Kidney (tissue), 14 donors: ENCODE data around the gene MBD3L2. TPM values are rescaled to one million over a fixed set of nuclear protein-coding genes. Genes with fewer than 3 reads are reported as not detected.

Experiments
- DNase-seq, 5 donors: peaks; one replicate each; pipeline ENCODE4 v3.0.0-alpha.2; 2013 to 2020
- FAIRE-seq: peaks from 2 replicates; lab custom pipeline; 2012; peaks lifted over from hg19 to GRCh38; lab: Jason Lieb, UNC
- H3K27ac ChIP-seq, 2 donors: one replicate each; pipeline ENCODE4 v1.7.0; 2013; ENCODE audit warnings: low read depth in 2 of 2, low read length in 2 of 2, inconsistent platforms in 1 of 2
- H3K27me3 ChIP-seq: one replicate; pipeline ENCODE4 v1.7.1; 2013; ENCODE audit warnings: low read length, inconsistent platforms; ENCODE audit not compliant: control insufficient read depth, insufficient read depth
- H3K36me3 ChIP-seq, 3 donors: one replicate each; pipeline versions ENCODE4 v1.7.0 to v1.7.1; 2013; ENCODE audit warnings: low read length in 3 of 3, control low read depth in 1 of 3, inconsistent platforms in 1 of 3; ENCODE audit not compliant: insufficient read depth in 3 of 3, control insufficient read depth in 2 of 3
- H3K4me1 ChIP-seq, 3 donors: one replicate each; pipeline versions ENCODE4 v1.7.0 to v1.7.1; 2013; ENCODE audit warnings: low read length in 3 of 3, inconsistent platforms in 1 of 3, low read depth in 1 of 3; ENCODE audit not compliant: control insufficient read depth in 2 of 3, insufficient read depth in 2 of 3
- H3K4me3 ChIP-seq, 3 donors: one replicate each; pipeline versions ENCODE4 v1.7.0 to v1.8.1; 2013; ENCODE audit warnings: low read length in 3 of 3, control low read depth in 1 of 3, inconsistent platforms in 1 of 3
- H3K9ac ChIP-seq, 3 donors: one replicate each; pipeline versions ENCODE4 v1.7.0 to v1.7.1; 2013; ENCODE audit warnings: low read length in 3 of 3, control low read depth in 1 of 3, inconsistent platforms in 1 of 3
- H3K9me3 ChIP-seq, 3 donors: one replicate each; pipeline versions ENCODE4 v1.7.0 to v1.7.1; 2013; ENCODE audit warnings: low read length in 3 of 3, control low read depth in 1 of 3, inconsistent platforms in 1 of 3; ENCODE audit not compliant: control insufficient read depth in 2 of 3, insufficient read depth in 1 of 3
- CTCF ChIP-seq: IDR thresholded peaks from 3 replicates; pipeline ENCODE4 v1.5.1; 2012; ENCODE audit warnings: mild to moderate bottlenecking, moderate library complexity, borderline replicate concordance; ENCODE audit not compliant: insufficient read depth; ENCODE audit errors: extremely low read depth
- intact Hi-C: fragments of 100-400 bp; cut with DNase I; formaldehyde crosslinking; loops from one replicate; pipeline ENCODE4 v1.11.1; 2022
- polyA plus RNA-seq: library from polyadenylated mRNA; stranded (reverse); fragments of 350-450 nt; fragmentation: Illumina TruSeq; extraction: RNeasy Lipid Tissue Mini Kit (QIAGEN cat#74804); gene quantifications from one replicate; pipeline ENCODE4 v1.2.3, GENCODE V29; 2014; ENCODE audit warnings: low read depth, low replicate concordance; ENCODE audit not compliant: insufficient read depth
- total RNA-seq: library from RNA; stranded (reverse); fragmentation: NEBNext Ultra II Directional; extraction: Animal tissue kit (Norgen Biotek cat#: 25700); gene quantifications from one replicate; pipeline ENCODE4 v1.2.1, GENCODE V29; 2021
- donor health status: control.
- donor health status: control.
- donor health status: control.
- donor health status: control.
- donor health status: control.
- donor health status: DM: yes; HTN: yes; CAD: no.
- donor health status: Normal renal cell carcinoma (clear cell type).

The MBD3L2 gene
- total and polyA plus RNA-seq, 2 donors from 2014 or later, result not detected

- Histone ChIP-seq H3K27me3 (no peaks in the 10 kb centered on the region), H3K9me3 (peaks cover 0 to 5% (median 0%) of the 10 kb centered on the region in 3 donors), H3K4me1 (peaks cover 0 to 6% (median 2%) of the 10 kb centered on the region in 3 donors), H3K27ac (peak overlapping the region; percentile 96 to 99), H3K36me3 (no peaks in the 10 kb centered on the region), H3K4me3 (peak overlapping the region; percentile 64 to 84 (median 68)), H3K9ac (peak overlapping the region; percentile 52 to 84 (median 65))
- no peak for FAIRE-seq
- no peak for TF ChIP-seq CTCF
- no peak for DNase-seq
- intact Hi-C loops, result no loop called here
Measured at GRCh38 chr19:7099597-7099921, 50.4 kb downstream of the MBD3L2 start.

Other genes starting within 250 kb of the MBD3L2 start
- gene ADGRE1, start 161.7 kb upstream of the MBD3L2 start, total RNA-seq, result 1.3 TPM
- gene ADGRE1, start 161.7 kb upstream of the MBD3L2 start, polyA plus RNA-seq, result 0.19 TPM
- not detected for gene MBD3L2B, start 27.9 kb upstream of the MBD3L2 start, total RNA-seq
- not detected for gene MBD3L2B, start 27.9 kb upstream of the MBD3L2 start, polyA plus RNA-seq
- gene MBD3L5, start 18.7 kb upstream of the MBD3L2 start, total RNA-seq, result not detected
- not detected for gene MBD3L5, start 18.7 kb upstream of the MBD3L2 start, polyA plus RNA-seq
- not detected for gene MBD3L4, start 9.1 kb upstream of the MBD3L2 start, total RNA-seq
- gene MBD3L4, start 9.1 kb upstream of the MBD3L2 start, polyA plus RNA-seq, result not detected
- gene MBD3L3, start 9.4 kb downstream of the MBD3L2 start, total RNA-seq, result not detected
- gene MBD3L3, start 9.4 kb downstream of the MBD3L2 start, polyA plus RNA-seq, result not detected
- gene ZNF557, start 20.4 kb downstream of the MBD3L2 start, total RNA-seq, result 13.2 TPM
- gene ZNF557, start 20.4 kb downstream of the MBD3L2 start, polyA plus RNA-seq, result 1.3 TPM
- 50.4 TPM for gene INSR, start 245.1 kb downstream of the MBD3L2 start, total RNA-seq
- gene INSR, start 245.1 kb downstream of the MBD3L2 start, polyA plus RNA-seq, result 15.5 TPM